Inflammatory macrophage treated with lipopolysaccharide for 4 hours (primary cell): ENCODE measurements around the gene CD160.
"Not testable (repeated sequence)": the region's sequence is repeated elsewhere in the genome, so short reads cannot be mapped to it uniquely, and the experiment has no call there.

ENCODE experiments used
- DNase-seq: peaks from one replicate; pipeline ENCODE4 v3.0.0-alpha.2; 2020

The CD160 gene

DNA sequence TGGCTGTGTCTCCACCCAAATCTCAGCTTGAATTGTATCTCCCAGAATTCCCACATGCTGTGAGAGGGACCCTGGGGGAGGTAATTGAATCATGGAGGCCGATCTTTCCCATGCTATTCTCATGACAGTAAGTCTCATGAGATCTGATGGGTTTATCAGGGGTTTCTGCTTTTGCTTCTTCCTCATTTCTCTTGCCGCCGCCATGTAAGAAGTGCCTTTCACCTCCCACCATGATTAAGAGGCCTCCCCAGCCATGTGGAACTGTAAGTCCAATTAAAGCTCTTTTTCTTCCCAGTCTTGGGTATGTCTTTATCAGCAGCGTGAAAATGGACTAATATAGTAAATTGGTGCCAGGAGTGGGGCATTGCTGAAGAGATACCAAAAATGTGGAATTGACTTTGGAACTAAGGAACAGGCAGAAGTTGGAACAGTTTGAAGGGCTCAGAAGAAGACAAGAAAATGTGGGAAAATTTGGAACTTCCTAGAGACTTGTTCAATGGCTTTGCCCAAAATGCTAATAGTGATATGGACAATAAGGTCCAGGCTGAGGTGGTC lies 41.2 kb downstream of the CD160 start:
- not testable (repeated sequence) for DNase-seq

GRCh38 chr1:145761498-145761897 lies 42.2 kb downstream of the CD160 start:
- not testable (repeated sequence) for DNase-seq

DNA sequence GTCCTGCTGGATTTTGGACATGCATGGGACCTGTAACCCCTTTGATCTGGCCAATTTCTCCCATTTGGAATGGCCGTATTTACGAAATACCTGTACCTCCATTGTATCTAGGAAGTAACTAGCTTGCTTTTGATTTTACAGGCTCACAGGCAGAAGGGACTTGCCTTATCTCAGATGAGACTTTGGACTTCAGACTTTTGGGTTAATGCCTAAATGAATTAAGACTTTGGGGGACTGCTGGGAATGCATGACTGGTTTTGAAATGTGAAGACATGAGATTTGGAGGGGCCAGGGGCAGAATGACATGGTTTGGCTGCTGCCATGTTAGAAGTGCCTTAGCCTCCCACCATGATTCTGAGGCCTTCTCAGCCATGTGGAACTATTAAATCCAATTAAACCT lies 42.7 kb downstream of the CD160 start:
- DNase-seq = not testable (repeated sequence)

GRCh38 chr1:145764231-145764940 lies 45.1 kb downstream of the CD160 start:
- not testable (repeated sequence) for DNase-seq

GRCh38 chr1:145765127-145765526 lies 45.8 kb downstream of the CD160 start:
- not testable (repeated sequence) for DNase-seq

DNA sequence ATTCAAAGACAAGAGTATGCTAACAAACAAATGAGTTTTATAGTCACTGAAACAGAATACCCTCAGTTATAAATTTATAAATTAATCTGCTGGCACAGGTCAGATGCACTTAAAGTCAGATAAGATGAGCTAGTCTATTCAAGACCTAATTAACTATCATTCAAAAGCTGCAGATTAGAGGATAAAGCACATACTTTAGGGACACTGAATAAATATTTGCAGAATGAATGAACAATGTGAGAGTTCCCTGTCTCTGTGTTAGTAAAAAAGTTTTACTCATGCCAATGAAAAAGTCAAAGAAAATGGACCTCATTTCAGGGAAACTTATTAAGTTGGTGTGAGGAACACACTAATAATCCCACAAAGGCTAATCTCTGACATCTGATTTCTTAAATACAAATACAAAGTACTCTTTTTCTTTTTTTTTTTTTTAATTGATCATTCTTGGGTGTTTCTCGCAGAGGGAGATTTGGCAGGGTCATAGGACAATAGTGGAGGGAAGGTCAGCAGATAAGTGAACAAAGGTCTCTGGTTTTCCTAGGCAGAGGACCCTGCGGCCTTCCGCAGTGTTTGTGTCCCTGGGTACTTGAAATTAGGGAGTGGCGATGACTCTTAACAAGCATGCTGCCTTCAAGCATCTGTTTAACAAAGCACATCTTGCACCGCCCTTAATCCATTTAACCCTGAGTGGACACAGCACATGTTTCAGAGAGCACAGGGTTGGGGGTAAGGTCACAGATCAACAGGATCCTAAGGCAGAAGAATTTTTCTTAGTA lies 46.5 kb downstream of the CD160 start:
- DNase-seq = not testable (repeated sequence)

GRCh38 chr1:145766926-145767325 lies 47.6 kb downstream of the CD160 start:
- not testable (repeated sequence) for DNase-seq

DNA sequence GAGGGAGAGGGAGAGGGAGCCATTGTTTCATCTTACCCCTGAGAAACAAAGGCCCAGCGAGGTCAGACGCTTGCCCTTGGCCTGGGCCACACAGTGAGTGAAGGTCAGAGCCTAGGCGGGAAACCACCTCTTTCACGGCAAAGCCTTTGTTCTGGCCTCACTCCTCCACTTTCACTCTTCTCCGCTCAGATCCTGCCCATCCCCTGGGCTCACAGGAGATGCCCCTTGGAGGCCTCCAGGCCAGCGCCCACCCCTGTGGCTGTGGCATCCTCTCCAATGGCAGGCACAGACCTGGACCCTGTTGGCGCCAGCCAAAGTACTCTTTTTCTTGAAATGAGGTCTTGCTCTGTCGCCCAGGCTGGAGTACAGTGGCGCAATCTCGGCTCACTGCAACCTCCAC lies 48.7 kb downstream of the CD160 start:
- DNase-seq = not testable (repeated sequence)

- no peak for DNase-seq
Measured at GRCh38 chr1:145771056-145771455, 51.8 kb downstream of the CD160 start.

DNA sequence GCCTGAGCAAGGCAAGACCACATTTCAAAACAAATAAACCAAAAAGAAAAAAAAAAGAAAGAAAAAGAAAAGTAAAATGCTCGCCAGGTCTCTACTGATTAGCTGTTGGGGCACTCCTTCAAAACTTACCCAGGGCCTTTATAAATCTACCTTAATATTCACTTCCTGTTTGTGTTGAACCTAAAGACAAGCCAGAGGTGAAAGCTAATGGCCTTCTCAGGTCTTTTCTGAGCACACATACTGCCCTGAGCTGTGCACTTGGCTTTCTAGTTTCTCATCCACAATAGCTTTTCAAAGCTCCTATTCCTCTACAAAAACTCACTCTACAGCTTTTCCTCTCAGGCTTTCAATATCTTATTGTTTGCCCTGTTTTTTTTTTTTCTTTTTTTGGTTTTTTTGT lies 54.1 kb downstream of the CD160 start:
- no peak for DNase-seq

- DNase-seq = no peak
Measured at GRCh38 chr1:145777357-145778145, 58.3 kb downstream of the CD160 start.

DNA sequence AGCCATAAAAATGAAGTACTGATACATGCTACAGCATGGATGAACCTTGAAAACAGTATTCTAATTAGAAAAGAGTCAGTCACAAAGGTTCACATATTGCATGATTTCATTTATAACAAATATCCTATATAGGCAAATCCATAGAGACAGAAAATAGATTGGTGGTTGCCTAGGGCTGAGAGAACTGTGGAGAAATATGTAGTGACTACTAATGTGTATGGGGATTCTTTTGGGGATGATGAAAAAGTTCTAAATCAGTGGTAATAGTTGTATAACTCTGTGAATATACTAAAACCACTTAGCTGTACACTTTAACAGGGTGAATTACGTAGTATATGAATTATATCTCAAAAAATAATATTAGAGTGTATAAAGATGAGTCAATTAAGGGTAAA lies 58.8 kb downstream of the CD160 start:
- DNase-seq = no peak

GRCh38 chr1:145782272-145783099 lies 63.2 kb downstream of the CD160 start:
- DNase-seq = no peak

- DNase-seq = no peak
Measured at GRCh38 chr1:145784409-145784808, 65.1 kb downstream of the CD160 start.

DNA sequence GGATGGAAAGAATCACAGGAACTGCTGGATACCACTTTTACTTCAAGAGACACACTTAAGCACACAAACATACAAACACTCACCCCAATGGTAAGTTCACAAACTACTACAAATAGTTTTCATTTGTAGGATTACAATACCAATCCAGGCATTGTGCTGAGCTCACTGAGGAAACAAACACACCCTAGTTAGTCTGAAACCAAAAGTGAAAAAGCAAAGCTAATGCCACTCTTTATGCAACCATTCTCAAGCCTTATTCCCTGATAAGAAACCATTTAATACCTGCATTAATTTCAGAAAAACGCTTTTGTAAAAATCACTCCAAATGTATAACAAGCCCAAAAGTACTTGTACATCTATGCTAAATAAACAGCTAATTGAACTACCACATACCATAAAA lies 66.2 kb downstream of the CD160 start:
- DNase-seq = peak; percentile 69

GRCh38 chr1:145786271-145786670 lies 67.0 kb downstream of the CD160 start:
- DNase-seq = no peak

- no peak for DNase-seq
Measured at GRCh38 chr1:145788580-145788979, 69.3 kb downstream of the CD160 start.
